ENCODE results near the gene ATXN7L2. TPM values are rescaled to one million over a fixed set of nuclear protein-coding genes. Genes with fewer than 3 reads are reported as not detected.

Gene ATXN7L2
- total RNA-seq, 4 donors from 2014 or later, result 4.3 to 7.8 (median 4.8) TPM

GRCh38 chr1:109535481-109535880 lies 51.8 kb downstream of the ATXN7L2 start:
- WGBS, 2 donors, result 60 to 66% methylated on average over 4 of the region's 4 CpGs
- no peak for DNase-seq (ENCODE audit: low spot score in 2 of 2)
- intact Hi-C loops (cut with DNase I; ENCODE audit: low total_unique reads), result no loop called here
- TF ChIP-seq POLR2A (IDR thresholded peaks at IDR 0.05) (no peak), CTCF (IDR thresholded peaks at IDR 0.05) (no peak)
- no peak overlapping the region for H3K4me3 ChIP-seq (ENCODE audit: low read depth, poor library complexity, severe bottlenecking)

- intact Hi-C loops (cut with DNase I; ENCODE audit: low total_unique reads), result no loop called here
- no peak overlapping the region for H3K4me3 ChIP-seq (ENCODE audit: low read depth, poor library complexity, severe bottlenecking)
- DNase-seq (ENCODE audit: low spot score in 2 of 2), result no peak
- TF ChIP-seq POLR2A (IDR thresholded peaks at IDR 0.05), result no peak
- TF ChIP-seq CTCF (IDR thresholded peaks at IDR 0.05), result no peak
- WGBS, 2 donors, result 60 to 65% methylated on average over 4 of the region's 5 CpGs
Observed at GRCh38 chr1:109535971-109536491, 52.3 kb downstream of the ATXN7L2 start.

- WGBS, 2 donors, result 81 to 84% methylated on average over 9 of the region's 9 CpGs
- no peak overlapping the region for H3K4me3 ChIP-seq (ENCODE audit: low read depth, poor library complexity, severe bottlenecking)
- intact Hi-C loops (cut with DNase I; ENCODE audit: low total_unique reads), result no loop called here
- no peak for TF ChIP-seq POLR2A (IDR thresholded peaks at IDR 0.05)
- TF ChIP-seq CTCF (IDR thresholded peaks at IDR 0.05), result no peak
- no peak for DNase-seq (ENCODE audit: low spot score in 2 of 2)
Observed at GRCh38 chr1:109537450-109538178, 53.9 kb downstream of the ATXN7L2 start.

GRCh38 chr1:109538827-109539555 lies 55.3 kb downstream of the ATXN7L2 start:
- TF ChIP-seq CTCF (IDR thresholded peaks at IDR 0.05), result no peak
- no peak for TF ChIP-seq POLR2A (IDR thresholded peaks at IDR 0.05)
- H3K4me3 ChIP-seq (ENCODE audit: low read depth, poor library complexity, severe bottlenecking), result no peak overlapping the region
- 89 to 93% methylated on average over 9 of the region's 9 CpGs for WGBS, 2 donors
- no peak for DNase-seq (ENCODE audit: low spot score in 2 of 2)
- intact Hi-C loops (cut with DNase I; ENCODE audit: low total_unique reads), result no loop called here

GRCh38 chr1:109539676-109540075 lies 56.0 kb downstream of the ATXN7L2 start, which contains the start of gene GPR61:
GPR61 (plus strand) TSS chr1:109539872; CDS start chr1:109543023, 3,151 bp downstream.
- WGBS, 2 donors, result 52 to 71% methylated on average over 5 to 7 of the region's 7 CpGs

More at GRCh38 chr1:109539676-109540075, 56.0 kb downstream of the ATXN7L2 start, which contains the start of gene GPR61:
- no peak for DNase-seq (ENCODE audit: low spot score in 2 of 2)
- no peak for TF ChIP-seq CTCF (IDR thresholded peaks at IDR 0.05)
- no peak for TF ChIP-seq POLR2A (IDR thresholded peaks at IDR 0.05)
- intact Hi-C loops (cut with DNase I; ENCODE audit: low total_unique reads), result loop anchor here (10.0 kb wide), 2 partner anchors 85 to 445 kb away; partner anchors contain the start of gene AHCYL1
- H3K4me3 ChIP-seq (ENCODE audit: low read depth, poor library complexity, severe bottlenecking), result no peak within 1 kb of the TSS
